H1 (cell line): Measurements from ENCODE around the gene CNDP1. TPM values are rescaled to one million over a fixed set of nuclear protein-coding genes. Genes with fewer than 3 reads are reported as not detected.

Experiments used
- CBX5 ChIP-seq: fragments of 300-800, 300-1000 bp; sonication (generic); IDR thresholded peaks from 2 replicates; pipeline ENCODE4 v1.7.1; 2016; ENCODE audit warnings: antibody characterized with exemption, low read length, low read depth
- CBX8 ChIP-seq: fragments of 300-800, 300-1000 bp; sonication (generic); IDR thresholded peaks from 2 replicates; pipeline ENCODE4 v1.7.1; 2016; ENCODE audit warnings: low read depth, low read length, borderline replicate concordance
- CEBPB ChIP-seq: IDR thresholded peaks from 2 replicates; pipeline ENCODE4 v1.6.1; 2012; ENCODE audit warnings: low read depth, low read length
- CHD7 ChIP-seq: fragments of 300-600 bp; sonication (generic); IDR thresholded peaks from 2 replicates; pipeline ENCODE4 v1.7.1; 2012; ENCODE audit warnings: low read length, moderate library complexity, mild to moderate bottlenecking, inconsistent platforms; ENCODE audit not compliant: insufficient replicate concordance
- EGR1 ChIP-seq: IDR thresholded peaks from 2 replicates; pipeline ENCODE4 v1.6.1; 2011; ENCODE audit warnings: low read depth, low read length, borderline replicate concordance
- EZH2 ChIP-seq: fragments of 200-600 bp; sonication (generic); IDR thresholded peaks from 2 replicates; pipeline ENCODE4 v1.7.1; 2012; ENCODE audit warnings: low read depth, mild to moderate bottlenecking, moderate library complexity, low read length, inconsistent platforms; ENCODE audit not compliant: severe bottlenecking
- JUN ChIP-seq: IDR thresholded peaks from 2 replicates; pipeline ENCODE4 v1.6.1; 2011; ENCODE audit warnings: low read depth, mild to moderate bottlenecking, improper control_type of control experiment, low read length
- JUND ChIP-seq: IDR thresholded peaks from 2 replicates; pipeline ENCODE4 v1.6.1; 2011; ENCODE audit warnings: mild to moderate bottlenecking, improper control_type of control experiment, low read length
- KDM1A ChIP-seq: fragments of 200-600, 300-600 bp; sonication (generic); IDR thresholded peaks from 2 replicates; pipeline ENCODE4 v1.7.1; 2016; ENCODE audit warnings: mild to moderate bottlenecking, low read length, borderline replicate concordance
- ZNF274 ChIP-seq: IDR thresholded peaks from 2 replicates; pipeline ENCODE4 v1.7.0; 2012; ENCODE audit warnings: low read length, borderline replicate concordance; ENCODE audit errors: extremely low read depth
- polyA plus RNA-seq, 7 experiments: library from polyadenylated mRNA; depleted of rRNA in 3 of 7; stranded (reverse) in 5 of 7; unstranded in 2 of 7; fragments of >200 nt in 5 of 7; fragments of 200-250 nt in 2 of 7; gene quantifications; 1 replicate in 5 of 7; 2 replicates in 1 of 7; 4 replicates in 1 of 7; pipeline versions ENCODE4 v1.2.1 to v1.2.3, GENCODE V29; 2011 to 2013; ENCODE audit warnings: missing spikeins in 2 of 7, mixed read lengths in 2 of 7
- total RNA-seq: library from RNA; stranded (reverse); fragmentation: NEBNext Ultra II Directional; extraction: Animal tissue kit (Norgen Biotek cat#: 25700); gene quantifications from 2 replicates; pipeline ENCODE4 v1.2.1, GENCODE V29; 2021

CNDP1 gene
- total and polyA plus RNA-seq, 2 of the 8 experiments (the other 6 are each of a cell fraction or from before 2014, with no cell fraction given) = 0.09 TPM; not detected in 1

- no peak for TF ChIP-seq CHD7
- no peak for TF ChIP-seq EGR1
- TF ChIP-seq EZH2 = no peak
- no peak for TF ChIP-seq CBX5
- TF ChIP-seq CEBPB = no peak
- no peak for TF ChIP-seq JUN
- no peak for TF ChIP-seq KDM1A
- no peak for TF ChIP-seq CBX8
- TF ChIP-seq ZNF274 = no peak
- no peak for TF ChIP-seq JUND
These were observed 35.3 kb upstream of the CNDP1 start (continued) for GRCh38 chr18:74498712-74499627.
